ENCODE measurements around the gene ZNF668. TPM values are rescaled to one million over a fixed set of nuclear protein-coding genes. Genes with fewer than 3 reads are reported as not detected.

Gene ZNF668
- polyA plus RNA-seq, 2 donors, result 5.8 to 6.6 TPM

DNA sequence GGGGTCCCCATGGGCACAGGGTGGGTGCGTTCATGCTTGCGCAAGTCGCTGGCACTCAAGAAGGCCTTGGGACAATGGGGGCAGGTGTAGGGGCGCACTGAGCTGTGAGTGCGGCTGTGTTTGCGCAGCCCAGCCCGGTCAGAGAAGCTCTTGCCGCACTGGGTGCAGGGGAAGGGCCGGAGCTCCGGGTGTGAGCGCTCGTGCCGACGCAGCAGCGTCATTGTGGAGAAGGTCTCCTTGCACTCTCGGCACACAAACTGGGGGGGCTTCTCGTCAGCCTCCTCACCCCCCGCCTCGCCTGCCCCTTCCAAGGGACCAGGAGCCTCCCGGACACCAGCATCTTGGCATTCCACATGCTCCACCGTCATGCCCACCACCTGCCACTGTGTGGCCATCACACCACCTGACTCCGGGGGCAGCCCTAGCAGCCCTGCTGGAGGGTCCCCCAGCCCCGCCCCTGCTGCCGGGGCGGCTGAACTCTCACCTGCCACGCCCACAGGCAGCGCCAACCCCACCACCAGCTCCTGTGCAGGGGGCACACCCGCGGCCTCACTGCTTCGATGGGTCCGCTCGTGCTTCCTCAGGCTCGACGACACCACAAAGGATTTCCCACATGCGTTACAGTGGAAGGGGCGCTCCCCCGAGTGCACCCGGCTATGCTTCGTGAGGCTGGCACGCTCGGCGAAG lies 12.8 kb downstream of the ZNF668 start:
- Histone ChIP-seq H3K36me3 (ENCODE audit: control insufficient read depth in 2 of 2, insufficient read depth in 2 of 2, low read length in 1 of 2) (peaks cover 0 to 26% of the 10 kb centered on the region in 2 donors), H3K4me3 (ENCODE audit: low read depth in 1 of 2, low read length in 2 of 2) (no peak overlapping the region), H3K27me3 (ENCODE audit: control insufficient read depth in 1 of 2, insufficient read depth in 2 of 2, low read length in 2 of 2) (no peaks in the 10 kb centered on the region), H3K9me3 (ENCODE audit: control insufficient read depth in 2 of 2, insufficient read depth in 1 of 2, low read depth in 1 of 2, low read length in 1 of 2) (peaks cover 0 to 2% of the 10 kb centered on the region in 2 donors), H3K27ac (ENCODE audit: low read depth in 2 of 2, low read length in 1 of 2) (no peak overlapping the region), H3K4me1 (ENCODE audit: control insufficient read depth in 2 of 2, insufficient read depth in 2 of 2, low read length in 1 of 2) (peaks cover 0 to 5% of the 10 kb centered on the region in 2 donors)
- WGBS, 2 donors, result 95 to 96% methylated on average over 41 to 42 of the region's 42 CpGs

- Histone ChIP-seq H3K36me3 (ENCODE audit: control insufficient read depth in 2 of 2, insufficient read depth in 2 of 2, low read length in 1 of 2) (peaks cover 0 to 2% of the 10 kb centered on the region in 2 donors), H3K27ac (ENCODE audit: low read depth in 2 of 2, low read length in 1 of 2) (no peak overlapping the region), H3K4me3 (ENCODE audit: low read depth in 1 of 2, low read length in 2 of 2) (no peak overlapping the region), H3K27me3 (ENCODE audit: control insufficient read depth in 1 of 2, insufficient read depth in 2 of 2, low read length in 2 of 2) (no peaks in the 10 kb centered on the region), H3K9me3 (ENCODE audit: control insufficient read depth in 2 of 2, insufficient read depth in 1 of 2, low read depth in 1 of 2, low read length in 1 of 2) (no peaks in the 10 kb centered on the region), H3K4me1 (ENCODE audit: control insufficient read depth in 2 of 2, insufficient read depth in 2 of 2, low read length in 1 of 2) (no peaks in the 10 kb centered on the region)
- WGBS, 2 donors, result 87 to 89% methylated on average over 4 of the region's 4 CpGs
These were observed 18.4 kb downstream of the ZNF668 start for GRCh38 chr16:31055613-31056012.

GRCh38 chr16:31052114-31052513 lies 21.9 kb downstream of the ZNF668 start:
- no peaks in the 10 kb centered on the region for H3K27me3 ChIP-seq (ENCODE audit: control insufficient read depth in 1 of 2, insufficient read depth in 2 of 2, low read length in 2 of 2)
- H3K36me3 ChIP-seq (ENCODE audit: control insufficient read depth in 2 of 2, insufficient read depth in 2 of 2, low read length in 1 of 2), result no peaks in the 10 kb centered on the region
- 31 to 51% methylated on average over 2 of the region's 2 CpGs for WGBS, 2 donors
- H3K4me3 ChIP-seq (ENCODE audit: low read depth in 1 of 2, low read length in 2 of 2), result no peak overlapping the region
- no peaks in the 10 kb centered on the region for H3K4me1 ChIP-seq (ENCODE audit: control insufficient read depth in 2 of 2, insufficient read depth in 2 of 2, low read length in 1 of 2)
- H3K27ac ChIP-seq (ENCODE audit: low read depth in 2 of 2, low read length in 1 of 2), result no peak overlapping the region
- H3K9me3 ChIP-seq (ENCODE audit: control insufficient read depth in 2 of 2, insufficient read depth in 1 of 2, low read depth in 1 of 2, low read length in 1 of 2), result no peaks in the 10 kb centered on the region

DNA sequence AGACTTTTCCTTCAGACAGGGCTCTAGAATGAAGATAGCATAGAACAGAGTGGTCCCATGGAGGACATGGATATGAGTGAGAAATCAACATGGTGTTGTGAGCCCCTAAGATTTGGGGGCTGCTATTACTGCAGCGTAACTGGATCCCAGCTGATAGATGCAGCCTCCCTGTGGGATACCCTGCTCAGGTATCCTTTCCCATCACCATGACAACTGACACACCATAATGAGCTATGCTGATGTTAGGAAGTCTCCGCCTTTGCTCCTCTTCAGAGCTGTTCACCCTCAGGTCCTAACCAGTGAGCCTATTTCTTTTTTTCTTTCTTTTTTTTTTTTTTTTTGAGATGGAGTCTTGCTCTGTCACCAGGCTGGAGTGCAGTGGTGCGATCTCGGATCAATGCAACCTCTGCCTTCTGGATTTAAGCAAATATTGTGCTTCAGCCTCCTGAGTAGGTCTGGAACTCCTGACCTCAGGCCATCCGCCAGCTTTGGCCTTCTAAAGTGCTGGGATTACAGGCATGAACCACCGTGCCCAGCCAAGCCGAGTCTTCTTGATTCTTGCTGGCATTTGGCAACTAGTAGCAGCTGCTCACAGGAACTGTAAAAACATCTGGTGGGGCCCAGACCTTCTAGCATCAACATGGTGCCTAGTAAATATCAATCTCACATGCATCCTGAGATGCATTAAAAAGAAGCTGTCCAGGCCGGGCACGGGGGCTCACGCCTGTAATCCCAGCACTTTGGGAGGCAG lies 23.6 kb downstream of the ZNF668 start:
- Histone ChIP-seq H3K27me3 (ENCODE audit: control insufficient read depth in 1 of 2, insufficient read depth in 2 of 2, low read length in 2 of 2) (no peaks in the 10 kb centered on the region), H3K4me1 (ENCODE audit: control insufficient read depth in 2 of 2, insufficient read depth in 2 of 2, low read length in 1 of 2) (no peaks in the 10 kb centered on the region), H3K36me3 (ENCODE audit: control insufficient read depth in 2 of 2, insufficient read depth in 2 of 2, low read length in 1 of 2) (no peaks in the 10 kb centered on the region), H3K27ac (ENCODE audit: low read depth in 2 of 2, low read length in 1 of 2) (no peak overlapping the region), H3K9me3 (ENCODE audit: control insufficient read depth in 2 of 2, insufficient read depth in 1 of 2, low read depth in 1 of 2, low read length in 1 of 2) (no peaks in the 10 kb centered on the region), H3K4me3 (ENCODE audit: low read depth in 1 of 2, low read length in 2 of 2) (no peak overlapping the region)
- WGBS, 2 donors, result 72 to 73% methylated on average over 10 of the region's 10 CpGs

DNA sequence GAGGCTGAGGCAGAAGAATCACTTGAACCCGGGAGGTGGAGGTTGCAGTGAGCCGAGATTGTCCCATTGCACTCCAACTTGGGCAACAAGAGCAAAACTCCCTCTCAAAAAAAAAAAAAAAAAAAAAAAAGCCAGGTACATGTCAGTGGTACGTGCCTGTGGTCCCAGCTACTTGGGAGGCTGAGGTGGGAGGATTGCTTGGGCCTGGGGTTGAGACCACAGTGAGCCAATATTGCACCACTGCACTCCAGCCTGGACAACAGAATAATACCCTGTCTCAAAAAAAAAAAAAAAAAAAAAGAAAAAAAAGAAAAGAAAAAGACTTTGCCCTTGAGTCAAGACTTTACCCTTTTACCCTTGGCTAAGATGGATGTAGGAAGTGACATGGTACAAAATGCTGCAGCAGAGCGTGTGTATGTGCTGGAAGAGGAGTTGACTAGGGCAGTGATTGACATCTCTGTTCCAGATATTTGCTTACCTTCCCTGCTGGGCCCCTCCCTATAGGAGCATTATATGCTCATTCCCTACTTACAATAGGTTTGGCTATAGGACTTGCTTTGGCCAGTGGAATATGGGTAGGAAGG lies 30.1 kb downstream of the ZNF668 start:
- Histone ChIP-seq H3K4me1 (ENCODE audit: control insufficient read depth in 2 of 2, insufficient read depth in 2 of 2, low read length in 1 of 2) (no peaks in the 10 kb centered on the region), H3K4me3 (ENCODE audit: low read depth in 1 of 2, low read length in 2 of 2) (no peak overlapping the region), H3K36me3 (ENCODE audit: control insufficient read depth in 2 of 2, insufficient read depth in 2 of 2, low read length in 1 of 2) (peaks cover 14 to 29% of the 10 kb centered on the region in 2 donors), H3K27ac (ENCODE audit: low read depth in 2 of 2, low read length in 1 of 2) (no peak overlapping the region), H3K9me3 (ENCODE audit: control insufficient read depth in 2 of 2, insufficient read depth in 1 of 2, low read depth in 1 of 2, low read length in 1 of 2) (no peaks in the 10 kb centered on the region), H3K27me3 (ENCODE audit: control insufficient read depth in 1 of 2, insufficient read depth in 2 of 2, low read length in 2 of 2) (no peaks in the 10 kb centered on the region)
- 75 to 91% methylated on average over 4 of the region's 4 CpGs for WGBS, 2 donors

DNA sequence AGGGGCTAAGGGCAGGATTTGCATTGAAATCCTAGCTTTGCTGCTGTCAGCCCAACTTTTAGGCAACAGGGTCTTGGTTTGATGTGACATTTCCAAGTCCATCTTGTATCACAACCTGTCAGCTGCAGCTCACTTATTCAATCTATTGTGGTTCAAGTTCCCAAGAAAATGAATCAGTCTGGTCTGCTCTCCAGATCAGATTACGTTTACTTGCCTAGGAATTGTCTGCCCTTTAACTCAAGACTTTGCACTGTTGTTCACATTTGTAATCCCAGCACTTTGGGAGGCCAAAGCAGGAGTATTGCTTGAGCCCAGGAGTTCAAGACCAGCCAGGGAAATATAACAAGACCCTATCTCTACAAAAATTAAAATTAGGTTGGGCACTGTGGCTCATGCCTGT lies 30.7 kb downstream of the ZNF668 start:
- 88 to 94% methylated on average over 1 of the region's 1 CpG for WGBS, 2 donors
- Histone ChIP-seq H3K4me3 (ENCODE audit: low read depth in 1 of 2, low read length in 2 of 2) (no peak overlapping the region), H3K36me3 (ENCODE audit: control insufficient read depth in 2 of 2, insufficient read depth in 2 of 2, low read length in 1 of 2) (peaks cover 14 to 35% of the 10 kb centered on the region in 2 donors), H3K27me3 (ENCODE audit: control insufficient read depth in 1 of 2, insufficient read depth in 2 of 2, low read length in 2 of 2) (no peaks in the 10 kb centered on the region), H3K27ac (ENCODE audit: low read depth in 2 of 2, low read length in 1 of 2) (no peak overlapping the region), H3K9me3 (ENCODE audit: control insufficient read depth in 2 of 2, insufficient read depth in 1 of 2, low read depth in 1 of 2, low read length in 1 of 2) (no peaks in the 10 kb centered on the region), H3K4me1 (ENCODE audit: control insufficient read depth in 2 of 2, insufficient read depth in 2 of 2, low read length in 1 of 2) (no peaks in the 10 kb centered on the region)

DNA sequence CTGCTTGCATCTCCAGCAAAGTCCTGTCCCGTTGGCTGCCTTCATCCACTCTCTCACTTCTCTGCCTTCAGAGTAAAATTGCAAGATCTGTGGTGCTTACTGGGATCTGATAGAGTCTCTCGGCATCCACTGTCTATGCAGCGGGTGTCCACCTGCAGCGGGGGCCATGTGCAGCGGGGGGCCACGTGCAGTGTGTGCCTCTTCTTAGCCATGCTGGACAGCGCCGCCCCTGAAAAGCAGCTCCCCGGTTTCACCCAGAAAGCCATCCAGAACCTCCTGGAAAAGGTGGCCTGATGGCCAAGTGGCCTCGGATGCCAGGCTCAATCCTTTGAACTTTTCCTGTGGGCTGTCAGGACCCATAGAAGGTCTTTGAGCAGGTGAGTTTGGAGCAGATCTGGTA lies 31.2 kb downstream of the ZNF668 start:
- peaks cover 17 to 40% of the 10 kb centered on the region in 2 donors for H3K36me3 ChIP-seq (ENCODE audit: control insufficient read depth in 2 of 2, insufficient read depth in 2 of 2, low read length in 1 of 2)
- 89 to 90% methylated on average over 10 of the region's 10 CpGs for WGBS, 2 donors
- H3K4me1 ChIP-seq (ENCODE audit: control insufficient read depth in 2 of 2, insufficient read depth in 2 of 2, low read length in 1 of 2), result no peaks in the 10 kb centered on the region
- no peak overlapping the region for H3K4me3 ChIP-seq (ENCODE audit: low read depth in 1 of 2, low read length in 2 of 2)
- H3K9me3 ChIP-seq (ENCODE audit: control insufficient read depth in 2 of 2, insufficient read depth in 1 of 2, low read depth in 1 of 2, low read length in 1 of 2), result no peaks in the 10 kb centered on the region
- no peak overlapping the region for H3K27ac ChIP-seq (ENCODE audit: low read depth in 2 of 2, low read length in 1 of 2)
- H3K27me3 ChIP-seq (ENCODE audit: control insufficient read depth in 1 of 2, insufficient read depth in 2 of 2, low read length in 2 of 2), result no peaks in the 10 kb centered on the region

DNA sequence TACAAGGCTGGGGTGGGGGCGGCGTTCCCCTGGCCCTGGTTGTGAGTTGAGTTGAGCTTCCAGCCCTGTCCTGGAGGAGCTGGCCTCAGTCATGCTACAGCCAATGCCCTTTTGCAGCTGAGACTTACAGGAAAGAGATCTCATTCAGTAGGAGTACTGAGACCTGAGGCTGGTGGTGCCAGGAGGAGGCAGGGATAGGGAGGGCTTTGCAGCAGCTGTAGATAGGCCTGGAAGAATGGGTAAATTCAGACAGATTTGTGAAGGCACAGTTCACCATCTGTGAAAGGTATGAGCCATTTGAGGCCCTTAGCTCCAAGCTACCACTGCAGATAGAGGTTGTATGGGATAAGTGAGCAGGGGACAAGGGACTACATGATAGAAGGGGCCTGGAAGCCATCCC lies 35.0 kb downstream of the ZNF668 start:
- Histone ChIP-seq H3K4me1 (ENCODE audit: control insufficient read depth in 2 of 2, insufficient read depth in 2 of 2, low read length in 1 of 2) (peaks cover 3 to 4% of the 10 kb centered on the region in 2 donors), H3K36me3 (ENCODE audit: control insufficient read depth in 2 of 2, insufficient read depth in 2 of 2, low read length in 1 of 2) (peaks cover 19 to 42% of the 10 kb centered on the region in 2 donors), H3K9me3 (ENCODE audit: control insufficient read depth in 2 of 2, insufficient read depth in 1 of 2, low read depth in 1 of 2, low read length in 1 of 2) (no peaks in the 10 kb centered on the region), H3K27me3 (ENCODE audit: control insufficient read depth in 1 of 2, insufficient read depth in 2 of 2, low read length in 2 of 2) (no peaks in the 10 kb centered on the region), H3K4me3 (ENCODE audit: low read depth in 1 of 2, low read length in 2 of 2) (no peak overlapping the region), H3K27ac (ENCODE audit: low read depth in 2 of 2, low read length in 1 of 2) (no peak overlapping the region)
- WGBS, 2 donors, result 96 to 100% methylated on average over 2 of the region's 2 CpGs

GRCh38 chr16:31036691-31037090 lies 37.3 kb downstream of the ZNF668 start:
- Histone ChIP-seq H3K4me3 (ENCODE audit: low read depth in 1 of 2, low read length in 2 of 2) (no peak overlapping the region), H3K4me1 (ENCODE audit: control insufficient read depth in 2 of 2, insufficient read depth in 2 of 2, low read length in 1 of 2) (peaks cover 3 to 5% of the 10 kb centered on the region in 2 donors), H3K27ac (ENCODE audit: low read depth in 2 of 2, low read length in 1 of 2) (no peak overlapping the region), H3K36me3 (ENCODE audit: control insufficient read depth in 2 of 2, insufficient read depth in 2 of 2, low read length in 1 of 2) (peaks cover 19 to 30% of the 10 kb centered on the region in 2 donors), H3K27me3 (ENCODE audit: control insufficient read depth in 1 of 2, insufficient read depth in 2 of 2, low read length in 2 of 2) (no peaks in the 10 kb centered on the region), H3K9me3 (ENCODE audit: control insufficient read depth in 2 of 2, insufficient read depth in 1 of 2, low read depth in 1 of 2, low read length in 1 of 2) (no peaks in the 10 kb centered on the region)
- WGBS, 2 donors, result 67 to 69% methylated on average over 2 of the region's 2 CpGs
